H1 (cell line): ENCODE measurements around the gene EFHD1. TPM values are rescaled to one million over a fixed set of nuclear protein-coding genes. Genes with fewer than 3 reads are reported as not detected.
A peak's percentile ranks its signal among the peaks of the same experiment; 100 is the strongest.
"Not testable (repeated sequence)": the region's sequence is repeated elsewhere in the genome, so short reads cannot be mapped to it uniquely, and the experiment has no call there.

Source experiments
- CTCF ChIA-PET: fragments of 300-600 bp; sonication (Branson Sonifier 250); formaldehyde crosslinking; loops from one replicate; lab custom pipeline; 2021; ENCODE audit not compliant: partially characterized antibody; lab: Charles Lee
- POLR2A ChIA-PET: fragments of 300-600 bp; sonication (Branson Sonifier 250); formaldehyde crosslinking; loops from one replicate; lab custom pipeline; 2021; ENCODE audit warnings: inconsistent platforms; ENCODE audit not compliant: partially characterized antibody; lab: Charles Lee
- DNase-seq, 2 experiments: peaks; one replicate each; pipeline versions ENCODE4 v3.0.0 to v3.0.0-alpha.2; 2010 to 2022; ENCODE audit warnings: low spot score in 2 of 2, low read depth in 1 of 2, mixed read lengths in 1 of 2
- FAIRE-seq: peaks from 2 replicates; lab custom pipeline; 2011; peaks lifted over from hg19 to GRCh38; lab: Jason Lieb, UNC
- H2AFZ ChIP-seq: 2 replicates; pipeline ENCODE4 v1.8.1; 2012; ENCODE audit warnings: low read length, inconsistent platforms
- H2AK5ac ChIP-seq: 2 replicates; pipeline ENCODE4 v1.6.1; 2013; ENCODE audit warnings: low read depth, low read length
- H2BK120ac ChIP-seq: replicated peaks from 2 replicates; pipeline ENCODE3; 2013; ENCODE audit warnings: low read depth, low read length, inconsistent platforms
- H2BK12ac ChIP-seq: 2 replicates; pipeline ENCODE4 v1.6.1; 2013; ENCODE audit warnings: low read depth, low read length
- H2BK15ac ChIP-seq: 2 replicates; pipeline ENCODE4 v1.6.1; 2013; ENCODE audit warnings: low read length
- H2BK20ac ChIP-seq: 2 replicates; pipeline ENCODE4 v1.6.1; 2013; ENCODE audit warnings: low read length
- H2BK5ac ChIP-seq: 2 replicates; pipeline ENCODE4 v1.6.1; 2013; ENCODE audit warnings: low read depth, low read length
- H3K14ac ChIP-seq: 2 replicates; pipeline ENCODE4 v1.6.1; 2013; ENCODE audit warnings: inconsistent platforms; ENCODE audit not compliant: insufficient read length
- H3K18ac ChIP-seq: 2 replicates; pipeline ENCODE4 v1.6.1; 2013; ENCODE audit warnings: low read length; ENCODE audit errors: extremely low read depth
- H3K23ac ChIP-seq: 2 replicates; pipeline ENCODE4 v1.6.1; 2013; ENCODE audit warnings: inconsistent platforms; ENCODE audit not compliant: insufficient read length
- H3K23me2 ChIP-seq: 2 replicates; pipeline ENCODE4 v1.6.1; 2013; ENCODE audit warnings: low read depth, low read length
- H3K27ac ChIP-seq: 2 replicates; pipeline ENCODE4 v1.6.1; 2011; ENCODE audit warnings: low read depth, low read length, inconsistent platforms
- H3K27me3 ChIP-seq, 4 experiments: replicated peaks in 1 of 4; 1 replicate in 1 of 4; 2 replicates in 3 of 4; pipeline versions ENCODE4 v1.6.1 to v1.8.1; 2011 to 2013; ENCODE audit warnings: low read length in 3 of 4, mild to moderate bottlenecking in 3 of 4, inconsistent platforms in 2 of 4, mixed read lengths in 2 of 4, moderate library complexity in 1 of 4; ENCODE audit not compliant: control insufficient read depth in 3 of 4, insufficient read depth in 3 of 4; ENCODE audit errors: extremely low read depth in 1 of 4
- H3K36me3 ChIP-seq, 4 experiments: 2 replicates each; pipeline versions ENCODE4 v1.6.1 to v1.8.1; 2011 to 2013; ENCODE audit warnings: mild to moderate bottlenecking in 4 of 4, low read length in 3 of 4, moderate library complexity in 2 of 4, control low read depth in 1 of 4, inconsistent platforms in 1 of 4; ENCODE audit not compliant: insufficient read depth in 4 of 4, control insufficient read depth in 2 of 4
- H3K4ac ChIP-seq: replicated peaks from 2 replicates; pipeline ENCODE3; 2013; ENCODE audit warnings: low read length, low read depth, mixed read lengths, inconsistent platforms; ENCODE audit not compliant: insufficient read length
- H3K4me1 ChIP-seq, 4 experiments: replicated peaks in 1 of 4; 1 replicate in 1 of 4; 2 replicates in 3 of 4; pipeline versions ENCODE4 v1.6.1 to v1.8.1; 2011 to 2013; ENCODE audit warnings: low read length in 3 of 4, inconsistent platforms in 2 of 4, mixed read lengths in 1 of 4; ENCODE audit not compliant: insufficient read depth in 4 of 4, control insufficient read depth in 3 of 4
- H3K4me2 ChIP-seq, 2 experiments: 2 replicates each; pipeline versions ENCODE4 v1.6.1 to v1.8.1; 2011 to 2013; ENCODE audit warnings: low read depth in 2 of 2, low read length in 2 of 2, control low read depth in 1 of 2, inconsistent platforms in 1 of 2, mild to moderate bottlenecking in 1 of 2; ENCODE audit not compliant: insufficient read depth in 1 of 2
- H3K4me3 ChIP-seq, 4 experiments: fragments of 200-600, 300-600 bp in 1 of 4; sonication (generic), shearing (Covaris generic), sonication (Bioruptor Twin) in 1 of 4; 2 replicates each; pipeline versions ENCODE4 v1.5.1 to v1.8.1; 2011 to 2016; ENCODE audit warnings: low read length in 4 of 4, low read depth in 3 of 4, control low read depth in 2 of 4, inconsistent platforms in 2 of 4, mild to moderate bottlenecking in 2 of 4, mixed read lengths in 1 of 4, moderate library complexity in 1 of 4; ENCODE audit not compliant: insufficient read depth in 2 of 4; ENCODE audit errors: extremely low read depth in 1 of 4
- H3K56ac ChIP-seq: replicated peaks from 2 replicates; pipeline ENCODE3; 2013; ENCODE audit warnings: low read depth, mild to moderate bottlenecking, mixed read lengths, low read length, inconsistent platforms; ENCODE audit not compliant: insufficient read length
- H3K79me1 ChIP-seq: 2 replicates; pipeline ENCODE4 v1.6.1; 2013; ENCODE audit warnings: low read depth, low read length, control low read depth
- H3K79me2 ChIP-seq, 2 experiments: 2 replicates each; pipeline versions ENCODE4 v1.6.1 to v1.8.1; 2012 to 2013; ENCODE audit warnings: low read length in 2 of 2, mild to moderate bottlenecking in 2 of 2, inconsistent platforms in 1 of 2; ENCODE audit not compliant: insufficient read depth in 2 of 2, control insufficient read depth in 1 of 2
- H3K9ac ChIP-seq, 4 experiments: replicated peaks in 1 of 4; 1 replicate in 1 of 4; 2 replicates in 3 of 4; pipeline versions ENCODE4 v1.6.1 to v1.8.1; 2011 to 2013; ENCODE audit warnings: low read depth in 3 of 4, low read length in 3 of 4, control low read depth in 2 of 4, mild to moderate bottlenecking in 2 of 4, moderate library complexity in 2 of 4, inconsistent platforms in 1 of 4; ENCODE audit errors: extremely low read depth in 1 of 4
- H3K9me3 ChIP-seq, 2 experiments: 2 replicates each; pipeline versions ENCODE4 v1.6.1 to v1.8.1; 2012 to 2013; ENCODE audit warnings: mild to moderate bottlenecking in 2 of 2, moderate library complexity in 2 of 2, control low read depth in 1 of 2, inconsistent platforms in 1 of 2, low read depth in 1 of 2, low read length in 1 of 2, mixed read lengths in 1 of 2; ENCODE audit not compliant: insufficient read depth in 2 of 2
- H4K20me1 ChIP-seq, 2 experiments: replicated peaks in 1 of 2; 2 replicates each; pipeline versions ENCODE3 to v1.8.1; 2011 to 2013; ENCODE audit warnings: inconsistent platforms in 2 of 2, low read length in 2 of 2, mild to moderate bottlenecking in 1 of 2; ENCODE audit not compliant: insufficient read depth in 2 of 2, control insufficient read depth in 1 of 2
- H4K5ac ChIP-seq: 2 replicates; pipeline ENCODE4 v1.6.1; 2013; ENCODE audit warnings: low read length, low read depth, mixed read lengths, inconsistent platforms; ENCODE audit not compliant: insufficient read length
- H4K8ac ChIP-seq: 2 replicates; pipeline ENCODE4 v1.8.0; 2013; ENCODE audit warnings: mild to moderate bottlenecking, moderate library complexity, low read length, inconsistent platforms; ENCODE audit not compliant: insufficient read depth; ENCODE audit errors: extremely low read depth
- H4K91ac ChIP-seq: replicated peaks from 2 replicates; pipeline ENCODE3; 2013; ENCODE audit warnings: low read length, mixed read lengths, inconsistent platforms; ENCODE audit not compliant: insufficient read length
- WGBS, 2 experiments: shearing (Covaris generic) in 1 of 2; methylation state at CpG; one replicate each; pipeline versions ENCODE4 v1.1.6 to v1.1.7; 2013 to 2015; ENCODE audit warnings: low lambda C conversion rate in 2 of 2, mixed read lengths in 2 of 2, inconsistent platforms in 1 of 2, low coverage in 1 of 2, missing lambda C conversion rate in 1 of 2; ENCODE audit not compliant: insufficient replicate concordance in 2 of 2, insufficient coverage in 1 of 2, insufficient read length in 1 of 2; ENCODE audit errors: extremely low coverage in 1 of 2, missing lambda C conversion rate in 1 of 2; 5-methylcytosine and 5-hydroxymethylcytosine counted together
- polyA plus RNA-seq, 7 experiments: library from polyadenylated mRNA; depleted of rRNA in 3 of 7; stranded (reverse) in 5 of 7; unstranded in 2 of 7; fragments of >200 nt in 5 of 7; fragments of 200-250 nt in 2 of 7; gene quantifications; 1 replicate in 5 of 7; 2 replicates in 1 of 7; 4 replicates in 1 of 7; pipeline versions ENCODE4 v1.2.1 to v1.2.3, GENCODE V29; 2011 to 2013; ENCODE audit warnings: missing spikeins in 2 of 7, mixed read lengths in 2 of 7
- total RNA-seq: library from RNA; stranded (reverse); fragmentation: NEBNext Ultra II Directional; extraction: Animal tissue kit (Norgen Biotek cat#: 25700); gene quantifications from 2 replicates; pipeline ENCODE4 v1.2.1, GENCODE V29; 2021

EFHD1 gene
- total and polyA plus RNA-seq, 2 of the 8 experiments (the other 6 are each of a cell fraction or from before 2014, with no cell fraction given): 3.4 to 4.5 TPM

DNA sequence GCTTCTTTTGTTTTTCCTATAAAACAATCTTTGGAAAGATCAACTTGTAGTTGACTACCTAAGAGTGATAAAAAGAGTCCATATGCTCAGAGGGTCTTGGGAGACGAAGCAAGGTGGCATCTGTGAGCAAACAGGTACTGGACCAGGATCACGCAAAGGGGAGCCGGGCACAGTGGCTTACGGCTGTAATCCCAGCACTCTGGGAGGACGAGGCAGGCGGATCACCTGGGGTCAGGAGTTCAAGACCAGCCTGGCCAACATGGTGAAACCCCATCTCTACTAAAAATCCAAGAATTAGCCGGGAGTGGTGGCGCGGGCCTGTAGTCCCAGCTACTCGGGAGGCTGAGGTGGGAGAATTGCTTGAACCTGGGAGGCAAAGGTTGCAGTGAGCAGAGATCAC lies 2.0 kb downstream of the EFHD1 start:
- WGBS, 2 experiments: 90% methylated on average over 10 of the region's 10 CpGs; no CpG with 5 or more reads in 1 of the 2 experiments
- H3K4ac ChIP-seq, H3K79me1 ChIP-seq, H3K4me1 ChIP-seq, H2BK5ac ChIP-seq, H3K9ac ChIP-seq, H4K5ac ChIP-seq, H2BK20ac ChIP-seq, H2BK120ac ChIP-seq, FAIRE-seq, H3K56ac ChIP-seq, H3K36me3 ChIP-seq, H3K4me3 ChIP-seq, H2BK12ac ChIP-seq, H4K8ac ChIP-seq, H3K18ac ChIP-seq, H2BK15ac ChIP-seq, POLR2A ChIA-PET, H3K14ac ChIP-seq, H3K9me3 ChIP-seq, H3K23ac ChIP-seq, H2AFZ ChIP-seq, DNase-seq, H3K79me2 ChIP-seq, H4K20me1 ChIP-seq, H4K91ac ChIP-seq, H3K27ac ChIP-seq, H2AK5ac ChIP-seq: not testable (repeated sequence)
- H3K23me2 ChIP-seq: peaks cover 13% of the 10 kb centered on the region
- H3K4me2 ChIP-seq: peak overlapping the region in 1 of 2 experiments; percentile 72; a peak in 1 of 4 replicates
- CTCF ChIA-PET: interaction anchor here (1.6 to 2.1 kb wide), 2 partner anchors 10 to 16 kb away, joined by 5 to 8 read pairs; no protein-coding TSS in a partner anchor
- peaks cover 21 to 51% (median 41%) of the 10 kb centered on the region in 4 experiments for H3K27me3 ChIP-seq
